HG03439 (cell line): ENCODE measurements around the gene RNF181.
A peak's percentile ranks its signal among the peaks of the same experiment; 100 is the strongest.
"Not testable (repeated sequence)": the region's sequence is repeated elsewhere in the genome, so short reads cannot be mapped to it uniquely, and the experiment has no call there.

ENCODE experiments used
- ATAC-seq: cut with Tn5 transposase; IDR thresholded peaks from one replicate; pipeline ENCODE4 v1.9.1; 2021; ENCODE audit warnings: mild to moderate bottlenecking, moderate library complexity; ENCODE audit not compliant: unreplicated experiment

The RNF181 gene

DNA sequence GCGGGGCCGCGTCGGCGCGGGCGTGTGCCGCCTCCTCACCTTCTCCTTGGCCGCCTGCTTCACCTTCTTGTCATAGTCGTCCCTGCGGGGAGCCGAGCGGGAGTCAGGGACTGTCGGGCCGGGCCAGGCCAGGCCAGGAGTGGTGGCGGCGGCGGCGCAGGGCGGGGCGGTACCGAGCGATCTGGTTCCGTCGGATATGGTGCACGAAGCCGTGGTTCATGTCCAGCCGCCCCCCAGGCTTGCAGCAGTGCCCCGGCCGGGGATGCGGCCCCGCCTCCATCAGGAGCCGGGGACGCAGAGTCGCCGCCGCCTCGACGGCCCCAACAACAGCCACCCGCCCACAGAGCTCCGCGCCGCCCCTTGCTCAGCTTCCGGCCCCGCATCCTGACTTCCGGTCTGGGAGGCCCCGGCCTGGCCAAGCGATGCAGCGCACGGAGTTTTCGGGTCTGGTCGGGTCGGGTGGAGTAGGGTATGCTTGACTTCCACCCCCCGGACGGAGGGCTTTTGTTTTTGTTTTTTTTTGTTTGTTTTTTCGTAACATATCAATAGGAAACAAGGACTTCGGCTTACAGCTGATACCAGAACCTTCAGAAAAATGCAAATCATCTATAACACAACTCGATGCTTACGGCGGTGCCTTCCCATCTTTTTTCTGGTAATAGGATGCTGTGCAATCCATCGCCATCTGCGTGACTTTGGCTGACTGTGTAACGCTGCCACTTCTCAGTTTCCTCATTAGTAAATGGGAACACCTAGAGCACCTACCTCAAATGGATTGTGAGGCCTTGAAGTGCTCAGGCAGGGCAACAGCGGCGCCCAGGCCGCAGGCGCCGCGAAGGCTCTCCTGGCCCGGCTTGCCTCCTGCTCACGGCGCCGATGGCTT is 16.4 kb downstream of the RNF181 start, which contains the start of gene C2orf68:
TSS of gene C2orf68 (minus strand) at position 362 of the 883 bp plus-strand sequence. CDS start at position 280, 82 bp downstream.
- ATAC-seq, result peak; percentile 77

GRCh38 chr2:85613717-85614515 is 18.4 kb downstream of the RNF181 start:
- no peak for ATAC-seq

- not testable (repeated sequence) for ATAC-seq
Observed at GRCh38 chr2:85614757-85615156, 19.2 kb downstream of the RNF181 start.

DNA sequence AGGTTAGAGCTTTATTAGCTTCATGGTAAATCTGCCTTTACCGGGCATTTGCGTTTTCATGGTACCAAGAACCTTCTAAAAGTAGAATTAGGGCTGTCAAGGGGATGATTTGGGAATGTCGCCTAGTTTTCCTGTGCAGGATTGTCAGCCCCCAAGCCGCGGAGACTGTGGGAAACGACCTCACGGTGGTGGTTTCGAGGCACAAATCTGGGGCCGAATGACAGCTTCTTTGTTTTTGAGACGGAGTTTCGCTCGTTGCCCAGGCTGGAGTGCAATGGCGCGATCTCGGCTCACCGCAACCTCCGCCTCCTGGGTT is 19.8 kb downstream of the RNF181 start:
- ATAC-seq, result no peak

- not testable (repeated sequence) for ATAC-seq
Observed at GRCh38 chr2:85617723-85618122, 22.2 kb downstream of the RNF181 start.

DNA sequence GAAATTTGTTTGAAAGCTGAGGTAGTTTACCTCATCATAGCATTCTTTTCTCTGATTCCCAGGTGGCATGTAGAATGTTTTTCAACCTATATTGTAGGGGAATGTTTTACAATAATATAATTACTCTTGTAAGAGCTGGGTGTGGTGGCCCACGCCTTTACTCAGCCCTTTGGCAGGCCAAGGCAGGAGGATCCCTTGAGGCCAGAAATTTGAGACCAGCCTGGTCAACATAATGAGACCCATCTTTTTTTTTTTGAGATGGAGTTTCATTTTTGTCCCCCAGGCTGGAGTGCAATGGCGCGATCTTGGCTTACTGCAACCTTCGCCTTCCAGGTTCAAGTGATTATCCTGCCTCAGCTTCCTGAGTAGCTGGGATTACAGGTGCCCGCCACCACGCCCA is 24.1 kb downstream of the RNF181 start:
- no peak for ATAC-seq

GRCh38 chr2:85621338-85621737 is 25.8 kb downstream of the RNF181 start:
- ATAC-seq, result no peak

GRCh38 chr2:85623991-85624390 is 28.4 kb downstream of the RNF181 start:
- ATAC-seq, result no peak

GRCh38 chr2:85628658-85629057 is 33.1 kb downstream of the RNF181 start:
- ATAC-seq, result no peak

DNA sequence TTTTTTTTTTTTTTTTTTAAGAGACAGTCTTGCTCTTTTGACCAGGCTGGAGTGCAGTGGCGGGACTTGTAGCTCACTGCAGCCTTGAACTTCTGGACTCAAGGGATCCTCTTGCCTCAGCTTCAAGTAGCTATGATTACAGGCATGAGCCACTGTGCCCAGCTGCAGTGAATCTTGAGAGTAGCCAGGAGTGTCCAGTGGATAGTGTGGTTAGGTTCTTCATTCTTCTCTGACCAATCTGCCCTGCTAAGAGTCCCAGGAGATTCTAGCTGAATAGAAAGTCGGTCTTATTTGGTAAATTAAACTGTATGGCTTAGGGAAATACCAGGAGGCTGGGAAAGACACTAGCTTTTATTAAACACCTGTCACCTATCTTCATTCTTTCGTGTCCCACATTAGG is 35.8 kb downstream of the RNF181 start:
- no peak for ATAC-seq

DNA sequence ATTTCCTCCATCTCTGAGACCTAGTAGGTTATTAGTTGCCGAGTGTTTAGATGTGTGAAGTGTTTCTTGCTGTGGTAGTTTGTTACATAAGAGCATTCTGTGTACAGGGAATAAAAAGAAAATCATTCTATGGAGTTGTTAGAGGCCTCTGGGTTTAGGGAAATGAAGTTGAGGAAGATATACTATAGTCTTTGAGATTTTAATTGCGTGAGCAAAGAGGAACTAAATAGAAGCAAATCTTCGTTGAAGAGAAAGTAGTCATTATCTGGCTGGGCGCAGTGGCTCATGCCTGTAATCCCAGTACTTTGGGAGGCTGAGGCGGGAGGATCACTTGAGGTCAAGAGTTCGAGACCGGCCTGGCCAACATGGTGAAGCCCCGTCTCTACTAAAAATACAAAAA is 39.5 kb downstream of the RNF181 start:
- no peak for ATAC-seq

- ATAC-seq, result no peak
Observed at GRCh38 chr2:85635636-85636035, 40.1 kb downstream of the RNF181 start.

GRCh38 chr2:85642725-85643124 is 47.2 kb downstream of the RNF181 start:
- no peak for ATAC-seq

DNA sequence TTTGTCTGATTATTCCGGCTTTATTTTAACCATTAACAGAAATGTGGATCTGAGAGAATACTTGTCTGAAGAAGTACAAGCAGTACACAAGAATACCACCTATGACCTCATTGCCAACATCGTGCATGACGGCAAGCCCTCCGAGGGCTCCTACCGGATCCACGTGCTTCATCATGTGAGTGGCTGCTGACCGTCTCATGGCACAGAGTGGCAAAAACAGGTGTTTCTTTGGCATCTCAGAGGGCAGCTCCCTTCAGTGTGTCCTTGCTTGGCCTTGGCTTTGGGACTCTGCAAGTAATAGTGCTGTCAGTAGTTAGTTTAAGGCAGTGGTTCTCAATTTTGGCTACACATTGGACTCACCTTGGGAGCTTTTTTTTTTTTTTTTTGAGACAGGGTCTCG is 49.4 kb downstream of the RNF181 start:
- ATAC-seq, result no peak

GRCh38 chr2:85646166-85646565 is 50.6 kb downstream of the RNF181 start:
- no peak for ATAC-seq
